Ishikawa (cell line): Measurements from ENCODE around the gene TEDC2.

Experiments used
- CEBPB ChIP-seq: IDR thresholded peaks from 2 replicates; pipeline ENCODE4 v1.6.1; 2012
- CREB1 ChIP-seq: IDR thresholded peaks from 2 replicates; pipeline ENCODE4 v1.6.1; 2012; ENCODE audit warnings: low read depth
- EGR1 ChIP-seq: IDR thresholded peaks from 2 replicates; pipeline ENCODE4 v1.6.1; 2012
- EP300 ChIP-seq: IDR thresholded peaks from 2 replicates; pipeline ENCODE4 v1.6.1; 2012; ENCODE audit warnings: borderline replicate concordance
- FOXM1 ChIP-seq: IDR thresholded peaks from 2 replicates; pipeline ENCODE4 v1.6.1; 2012; ENCODE audit warnings: low read depth, borderline replicate concordance
- MAX ChIP-seq: IDR thresholded peaks from 2 replicates; pipeline ENCODE4 v1.6.1; 2012
- NFIC ChIP-seq: IDR thresholded peaks from 2 replicates; pipeline ENCODE4 v1.6.1; 2012
- RAD21 ChIP-seq: IDR thresholded peaks from 2 replicates; pipeline ENCODE4 v1.6.1; 2012; ENCODE audit warnings: low read depth
- REST ChIP-seq: IDR thresholded peaks from 2 replicates; pipeline ENCODE4 v1.6.1; 2012; ENCODE audit warnings: low read depth, mild to moderate bottlenecking
- TAF1 ChIP-seq: IDR thresholded peaks from 2 replicates; pipeline ENCODE4 v1.6.1; 2012; ENCODE audit warnings: low read depth, mild to moderate bottlenecking
- TCF12 ChIP-seq: IDR thresholded peaks from 2 replicates; pipeline ENCODE4 v1.6.1; 2012; ENCODE audit warnings: low read depth
- TEAD4 ChIP-seq: IDR thresholded peaks from 2 replicates; pipeline ENCODE4 v1.6.1; 2012
- USF1 ChIP-seq: IDR thresholded peaks from 2 replicates; pipeline ENCODE4 v1.6.1; 2012
- YY1 ChIP-seq: IDR thresholded peaks from 2 replicates; pipeline ENCODE4 v1.6.1; 2012; ENCODE audit warnings: low read depth
- ZBTB7A ChIP-seq: IDR thresholded peaks from 2 replicates; pipeline ENCODE4 v1.6.1; 2012; ENCODE audit warnings: low read depth

The TEDC2 gene

DNA sequence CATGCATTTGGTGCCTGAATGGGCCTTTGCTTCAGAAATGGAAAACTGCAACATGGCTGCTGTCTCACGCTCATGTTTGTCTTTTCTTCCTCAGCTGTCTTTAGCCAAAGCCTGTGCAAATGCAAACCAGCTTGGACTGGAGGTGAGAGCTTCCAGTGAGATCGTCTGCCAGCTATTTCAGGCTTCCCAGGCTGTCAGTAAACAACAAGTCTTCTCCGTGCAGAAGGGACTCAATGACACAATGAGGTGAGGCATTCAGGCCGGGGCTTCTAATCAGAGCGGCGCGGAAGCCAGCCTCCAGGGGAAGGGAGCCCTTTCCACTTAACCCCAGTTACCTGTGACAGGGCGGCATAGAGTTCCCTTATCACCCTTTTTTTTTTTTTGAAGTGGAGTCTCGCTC lies 16.4 kb upstream of the TEDC2 start:
- no peak for TF ChIP-seq CEBPB

DNA sequence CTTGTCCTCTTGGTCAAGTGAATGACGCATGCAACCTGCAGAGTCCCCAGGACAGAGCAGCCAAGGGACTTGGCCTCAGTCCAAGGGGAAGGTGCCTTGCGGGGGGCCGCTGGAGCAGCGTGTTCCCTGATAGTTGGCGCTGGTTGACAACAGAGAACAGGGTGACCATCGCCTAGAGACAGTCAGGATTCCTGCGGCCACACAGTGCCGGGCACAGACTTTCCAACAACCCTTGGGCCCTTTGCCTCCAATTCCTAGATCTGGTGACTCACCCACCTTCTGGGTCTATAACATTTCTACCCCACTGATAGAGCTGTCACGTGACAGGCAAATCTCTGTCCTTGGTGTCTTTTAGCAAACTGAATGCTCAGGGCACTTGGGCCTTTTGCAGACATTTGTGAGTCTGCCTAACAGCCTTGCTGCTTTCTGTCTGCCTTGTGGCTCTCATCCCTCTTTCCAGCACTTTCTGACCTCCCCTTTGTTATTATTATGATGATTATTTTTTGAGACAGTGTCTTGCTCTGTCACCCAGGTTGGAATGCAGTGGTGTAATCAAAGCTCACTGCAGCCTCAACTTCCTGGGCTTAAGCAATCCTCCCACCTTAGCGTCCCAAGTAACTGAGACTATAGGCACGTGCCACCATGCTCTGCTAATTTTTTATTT lies 11.9 kb upstream of the TEDC2 start:
- no peak for TF ChIP-seq NFIC

DNA sequence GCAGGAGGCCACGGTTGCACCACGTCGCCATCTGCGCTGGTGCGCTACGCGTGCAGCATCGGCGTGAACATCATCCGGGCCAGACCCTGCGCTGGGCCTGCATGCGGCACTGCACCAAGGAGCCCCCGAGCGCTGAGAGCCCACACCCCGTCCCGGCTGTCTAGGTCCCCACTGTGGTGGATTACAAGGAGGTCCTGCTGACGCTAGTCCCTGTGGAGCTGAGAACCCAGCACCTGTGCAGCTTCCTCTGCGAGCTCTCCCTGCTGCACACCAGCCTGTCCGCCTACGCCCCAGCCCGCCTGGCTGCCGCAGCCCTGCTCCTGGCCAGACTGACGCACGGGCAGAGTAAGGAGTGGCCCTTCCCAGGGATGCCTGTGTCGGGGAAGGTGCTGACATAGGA lies 10.8 kb upstream of the TEDC2 start:
- no peak for TF ChIP-seq TEAD4
- TF ChIP-seq FOXM1 = no peak
- TF ChIP-seq ZBTB7A = no peak
- TF ChIP-seq YY1 = no peak
- TF ChIP-seq CREB1 = no peak
- no peak for TF ChIP-seq USF1
- TF ChIP-seq CEBPB = no peak
- no peak for TF ChIP-seq NFIC
- no peak for TF ChIP-seq MAX
- no peak for TF ChIP-seq REST
- no peak for TF ChIP-seq RAD21
- no peak for TF ChIP-seq TAF1
- no peak for TF ChIP-seq EGR1
- no peak for TF ChIP-seq EP300
- no peak for TF ChIP-seq TCF12

- TF ChIP-seq EP300 = no peak
- TF ChIP-seq USF1 = no peak
- TF ChIP-seq TCF12 = no peak
- no peak for TF ChIP-seq TAF1
- TF ChIP-seq MAX = no peak
Observed at GRCh38 chr16:2450535-2450934, 9.4 kb upstream of the TEDC2 start.

- TF ChIP-seq CREB1 (no peak), EGR1 (no peak), RAD21 (no peak), NFIC (no peak), TCF12 (no peak), USF1 (no peak), FOXM1 (no peak), REST (no peak), YY1 (no peak), TAF1 (no peak)
Observed at GRCh38 chr16:2450975-2451381, 8.9 kb upstream of the TEDC2 start.

GRCh38 chr16:2451851-2452320 lies 8.0 kb upstream of the TEDC2 start:
- TF ChIP-seq MAX = no peak

DNA sequence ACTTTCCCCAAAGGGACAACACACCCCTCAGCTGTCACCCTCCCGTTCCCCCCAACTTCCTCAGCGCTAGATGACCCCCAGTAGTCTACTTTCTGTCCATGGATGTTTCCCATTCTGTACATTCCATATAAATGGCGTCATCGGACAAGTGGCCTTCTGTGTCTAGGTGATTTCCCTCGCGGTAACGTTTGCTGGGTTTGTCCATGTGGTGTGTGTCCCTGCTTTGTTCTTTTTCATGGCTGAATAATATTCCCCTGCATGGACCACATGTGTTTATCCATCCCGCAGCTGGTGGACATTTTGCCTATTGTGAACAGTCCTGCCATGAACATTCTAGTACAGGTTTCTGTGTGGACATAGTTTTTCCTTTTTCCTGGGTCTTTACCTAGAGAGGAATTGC lies 7.3 kb upstream of the TEDC2 start:
- TF ChIP-seq YY1 = no peak
- no peak for TF ChIP-seq EGR1
